Stimulated activated CD4-positive, alpha-beta T cell treated with anti-CD3 and anti-CD28 coated beads, Interleukin-1b, Interleukin-23, amount 100 ng/mL, for 4 hours (primary cell): ENCODE data around the gene SMPX.

Experiments used
- DNase-seq, 2 donors: peaks; one replicate each; pipeline ENCODE4 v3.0.0-alpha.2; 2020; ENCODE audit warnings: low read depth in 2 of 2

The SMPX gene

GRCh38 chrX:21657318-21658151, 100.4 kb downstream of the SMPX start:
- DNase-seq = no peak

- no peak for DNase-seq
Measured at GRCh38 chrX:21656587-21657317, 101.2 kb downstream of the SMPX start.
